Activated CD4-positive, alpha-beta T cell treated with anti-CD3 and anti-CD28 coated beads, Interleukin-2, Interleukin-6, amounts not matched to agents 100 ng/mL and 50 ng/mL, durations not matched to agents 16 hours and 8 hours (primary cell): Measurements from ENCODE around the gene TMEM150C.

Experiments
- DNase-seq: peaks from one replicate; pipeline ENCODE4 v3.0.0-alpha.2; 2020

TMEM150C gene

GRCh38 chr4:82469791-82470345 lies 91.9 kb downstream of the TMEM150C start:
- DNase-seq: no peak

- DNase-seq: no peak
Observed at GRCh38 chr4:82467471-82467870, 94.3 kb downstream of the TMEM150C start.

GRCh38 chr4:82463221-82463620 lies 98.6 kb downstream of the TMEM150C start:
- no peak for DNase-seq

- DNase-seq: peak; percentile 89
Observed at GRCh38 chr4:82462415-82462831, 99.4 kb downstream of the TMEM150C start.

GRCh38 chr4:82461710-82462109 lies 100.1 kb downstream of the TMEM150C start:
- no peak for DNase-seq

GRCh38 chr4:82458729-82459128 lies 103.1 kb downstream of the TMEM150C start:
- no peak for DNase-seq

GRCh38 chr4:82457266-82457665 lies 104.5 kb downstream of the TMEM150C start:
- DNase-seq: no peak

- no peak for DNase-seq
Observed at GRCh38 chr4:82452026-82452425, 109.8 kb downstream of the TMEM150C start.

GRCh38 chr4:82450966-82451755 lies 110.6 kb downstream of the TMEM150C start:
- no peak for DNase-seq

GRCh38 chr4:82447886-82448285 lies 113.9 kb downstream of the TMEM150C start:
- DNase-seq: no peak

GRCh38 chr4:82439088-82439487 lies 122.7 kb downstream of the TMEM150C start:
- DNase-seq: no peak

GRCh38 chr4:82437285-82438005 lies 124.3 kb downstream of the TMEM150C start:
- no peak for DNase-seq

- DNase-seq: no peak
Observed at GRCh38 chr4:82436780-82437179, 125.0 kb downstream of the TMEM150C start.

- DNase-seq: no peak
Observed at GRCh38 chr4:82436130-82436529, 125.7 kb downstream of the TMEM150C start.

GRCh38 chr4:82434949-82435348 lies 126.8 kb downstream of the TMEM150C start:
- no peak for DNase-seq

GRCh38 chr4:82433791-82434190 lies 128.0 kb downstream of the TMEM150C start:
- DNase-seq: no peak
